Endothelial cell of umbilical vein (primary cell): ENCODE measurements around the gene NFIC. TPM values are rescaled to one million over a fixed set of nuclear protein-coding genes. Genes with fewer than 3 reads are reported as not detected.

Experiments used
- BruUV-seq: library from RNA; stranded (reverse); fragments of 400-500 nt; replicated peaks from 2 replicates; lab custom pipeline; 2021; lab: Mats Ljungman, UMichigan
- CTCF ChIA-PET: fragments of 300-600, 350-600 bp; sonication (Branson Sonifier 250); formaldehyde crosslinking; loops from one replicate; lab custom pipeline; 2021; ENCODE audit warnings: antibody characterized with exemption, inconsistent platforms; lab: Charles Lee
- POLR2A ChIA-PET: fragments of 300-600, 350-600 bp; sonication (Branson Sonifier 250); formaldehyde crosslinking; loops from one replicate; lab custom pipeline; 2021; ENCODE audit warnings: antibody characterized with exemption, inconsistent platforms; lab: Charles Lee
- DNase-seq: peaks from one replicate; pipeline ENCODE4 v3.0.0-alpha.2; 2011; ENCODE audit warnings: low read depth, low spot score
- FAIRE-seq: peaks from 2 replicates; lab custom pipeline; 2011; peaks lifted over from hg19 to GRCh38; lab: Jason Lieb, UNC
- H2AFZ ChIP-seq: 2 replicates; pipeline ENCODE4 v1.6.0; 2012; ENCODE audit warnings: low read depth, low read length, control low read depth, inconsistent platforms
- H3K27ac ChIP-seq: 2 replicates; pipeline ENCODE4 v1.5.1; 2011; ENCODE audit warnings: low read depth, mild to moderate bottlenecking, control low read depth, low read length, moderate library complexity; ENCODE audit not compliant: insufficient read depth
- H3K27me3 ChIP-seq, 2 experiments: 2 replicates each; pipeline versions ENCODE4 v1.6.0 to v1.6.1; 2011; ENCODE audit warnings: low read length in 2 of 2, mixed read lengths in 1 of 2; ENCODE audit not compliant: control insufficient read depth in 2 of 2, insufficient read depth in 2 of 2
- H3K36me3 ChIP-seq, 2 experiments: 2 replicates in 1 of 2; 3 replicates in 1 of 2; pipeline ENCODE4 v1.5.1; 2011; ENCODE audit warnings: low read length in 2 of 2, mild to moderate bottlenecking in 1 of 2, moderate library complexity in 1 of 2; ENCODE audit not compliant: control insufficient read depth in 2 of 2, insufficient read depth in 2 of 2; ENCODE audit errors: extremely low read depth in 1 of 2
- H3K4me1 ChIP-seq: 3 replicates; pipeline ENCODE4 v1.5.1; 2011; ENCODE audit warnings: mild to moderate bottlenecking, low read length; ENCODE audit not compliant: control insufficient read depth, insufficient read depth; ENCODE audit errors: extremely low read depth
- H3K4me2 ChIP-seq: 2 replicates; pipeline ENCODE4 v1.6.1; 2011; ENCODE audit warnings: low read length, control low read depth, mixed read lengths; ENCODE audit not compliant: insufficient read depth
- H3K4me3 ChIP-seq, 3 experiments: fragments of 200-600 bp in 1 of 3; sonication (generic), shearing (Covaris generic) in 1 of 3; replicated peaks in 1 of 3; 2 replicates each; pipeline ENCODE4 v1.5.1; 2011 to 2016; ENCODE audit warnings: control low read depth in 3 of 3, low read length in 3 of 3, mild to moderate bottlenecking in 2 of 3, inconsistent platforms in 1 of 3, low read depth in 1 of 3, moderate library complexity in 1 of 3; ENCODE audit not compliant: insufficient read depth in 1 of 3
- H3K79me2 ChIP-seq: 2 replicates; pipeline ENCODE4 v1.6.0; 2012; ENCODE audit warnings: low read length, inconsistent platforms; ENCODE audit not compliant: control insufficient read depth, insufficient read depth
- H3K9ac ChIP-seq: replicated peaks from 2 replicates; pipeline ENCODE3; 2011; ENCODE audit warnings: low read length, control low read depth; ENCODE audit not compliant: insufficient read depth; ENCODE audit errors: extremely low read depth
- H3K9me1 ChIP-seq: replicated peaks from 3 replicates; pipeline ENCODE4 v1.6.0; 2011; ENCODE audit warnings: mild to moderate bottlenecking, low read length; ENCODE audit not compliant: control insufficient read depth, insufficient read depth; ENCODE audit errors: extremely low read depth
- H3K9me3 ChIP-seq: replicated peaks from 2 replicates; pipeline ENCODE4 v1.5.1; 2012; ENCODE audit warnings: low read length, inconsistent platforms; ENCODE audit not compliant: control insufficient read depth, insufficient read depth
- H4K20me1 ChIP-seq: replicated peaks from 2 replicates; pipeline ENCODE3; 2011; ENCODE audit warnings: mild to moderate bottlenecking, low read length; ENCODE audit not compliant: control insufficient read depth, insufficient read depth; ENCODE audit errors: extremely low read depth
- CTCF ChIP-seq, 2 donors: IDR thresholded peaks; 1 replicate in 1 of 2; 2 replicates in 1 of 2; pipeline ENCODE4 v1.5.1; 2011; ENCODE audit warnings: low read length in 2 of 2, mild to moderate bottlenecking in 2 of 2, moderate library complexity in 2 of 2, control low read depth in 1 of 2, inconsistent platforms in 1 of 2, low read depth in 1 of 2; ENCODE audit not compliant: insufficient read depth in 1 of 2; ENCODE audit errors: extremely low read depth in 1 of 2
- EZH2 ChIP-seq: IDR thresholded peaks from 2 replicates; pipeline ENCODE4 v1.6.1; 2012; ENCODE audit warnings: borderline replicate concordance, low read depth, mild to moderate bottlenecking, moderate library complexity, low read length, inconsistent platforms; ENCODE audit not compliant: severe bottlenecking
- FOS ChIP-seq: IDR thresholded peaks from 2 replicates; pipeline ENCODE4 v1.6.1; 2011; ENCODE audit warnings: mild to moderate bottlenecking, low read length, moderate library complexity, borderline replicate concordance; ENCODE audit not compliant: insufficient read depth
- GATA2 ChIP-seq: IDR thresholded peaks from 2 replicates; pipeline ENCODE4 v1.7.0; 2011; ENCODE audit warnings: low read depth, mild to moderate bottlenecking, moderate library complexity, mixed read lengths, low read length; ENCODE audit not compliant: insufficient read length, insufficient read depth
- JUN ChIP-seq: IDR thresholded peaks from 2 replicates; pipeline ENCODE4 v1.6.1; 2011; ENCODE audit warnings: borderline replicate concordance, low read depth; ENCODE audit not compliant: insufficient read length, insufficient read depth
- MAX ChIP-seq: IDR thresholded peaks from 2 replicates; pipeline ENCODE4 v1.6.1; 2011; ENCODE audit not compliant: insufficient read depth, insufficient read length
- MYC ChIP-seq: IDR thresholded peaks from one replicate; pipeline ENCODE4 v1.6.1; 2011; ENCODE audit warnings: mild to moderate bottlenecking, low read depth, low read length
- POLR2A ChIP-seq: IDR thresholded peaks from 2 replicates; pipeline ENCODE4 v1.6.1; 2012; ENCODE audit warnings: low read depth, mild to moderate bottlenecking, control low read depth, low read length
- POLR2AphosphoS5 ChIP-seq: IDR thresholded peaks from 2 replicates; pipeline ENCODE4 v1.6.1; 2012; ENCODE audit warnings: low read depth, mild to moderate bottlenecking, control low read depth, low read length, moderate library complexity; ENCODE audit not compliant: insufficient read depth
- dilution Hi-C: fragments of 300-500 bp; cut with MboI; formaldehyde crosslinking; loops from one replicate; pipeline ENCODE4 v1.15.0; 2019; ENCODE audit warnings: low sequenced_read_pairs; ENCODE audit not compliant: extremely low pct_ligation_motif_present
- intact Hi-C: fragments of 100-400 bp; cut with micrococcal nuclease; formaldehyde crosslinking; loops from one replicate; pipeline ENCODE4 v1.10.0; 2022
- polyA plus RNA-seq, 4 experiments: library from polyadenylated mRNA; depleted of rRNA in 3 of 4; stranded (reverse) in 3 of 4; unstranded in 1 of 4; fragments of >200 nt; gene quantifications; 2 replicates each; pipeline versions ENCODE4 v1.2.1 to v1.2.3, GENCODE V29; 2011 to 2012; ENCODE audit warnings: missing spikeins in 1 of 4
- total RNA-seq: library from RNA; stranded (reverse); gene quantifications from 2 replicates; pipeline ENCODE4 v1.2.3, GENCODE V29; 2021

Gene NFIC
- total and polyA plus RNA-seq, 2 donors (not counting 3 experiments of a cell fraction or from before 2014, with no cell fraction given): 11.4 to 133 TPM

GRCh38 chr19:3423183-3423829, 56.9 kb downstream of the NFIC start:
- no peak overlapping the region for H2AFZ ChIP-seq
- H4K20me1 ChIP-seq: no peaks in the 10 kb centered on the region
- H3K9ac ChIP-seq: no peak overlapping the region
- peaks cover 34% of the 10 kb centered on the region for H3K79me2 ChIP-seq
- no peaks in the 10 kb centered on the region for H3K9me3 ChIP-seq
- ChIA-PET POLR2A (no interaction called here), CTCF (interaction anchor here (0.6 to 1.8 kb wide), 4 partner anchors 11 to 62 kb away, joined by 3 to 5 read pairs (median 4); no protein-coding TSS in a partner anchor)
- dilution Hi-C loops (no loop called here), intact Hi-C loops (no loop called here)
- peak overlapping the region; percentile 38 for H3K4me2 ChIP-seq
- FAIRE-seq (peak; percentile 21), DNase-seq (peak; percentile 45)
- H3K27ac ChIP-seq: peak overlapping the region; percentile 63
- no peaks in the 10 kb centered on the region for H3K9me1 ChIP-seq
- peaks cover 0 to 3% of the 10 kb centered on the region in 2 experiments for H3K36me3 ChIP-seq
- TF ChIP-seq POLR2A (no peak), EZH2 (no peak), CTCF (IDR thresholded peaks at IDR 0.05; ENCODE audit: extremely low read depth in 1 of 2, insufficient read depth in 1 of 2, low read depth in 1 of 2, low read length in 2 of 2) (no peak), MAX (no peak), GATA2 (peak; percentile 14), FOS (peak; percentile 31), POLR2AphosphoS5 (peak; percentile 50), JUN (no peak), MYC (no peak)
- H3K4me3 ChIP-seq: no peak overlapping the region
- no TSS peak for BruUV-seq
- no peaks in the 10 kb centered on the region for H3K27me3 ChIP-seq
- peaks cover 14% of the 10 kb centered on the region for H3K4me1 ChIP-seq
